HepG2 (cell line): ENCODE results near the gene XXYLT1. TPM values are rescaled to one million over a fixed set of nuclear protein-coding genes. Genes with fewer than 3 reads are reported as not detected.

Experiments
- ATAC-seq: fragments of 200-7000 bp; cut with Tn5 transposase; 3 replicates; pipeline ENCODE4 v1.9.1; 2020; ENCODE audit warnings: mild to moderate bottlenecking, moderate library complexity
- BruUV-seq: library from RNA; stranded (reverse); fragments of 400-500 nt; replicated peaks from 2 replicates; lab custom pipeline; 2021; lab: Mats Ljungman, UMichigan
- CTCF ChIA-PET: fragments of 300-600 bp; formaldehyde crosslinking; extraction: SDS; loops from one replicate; lab custom pipeline; 2021; ENCODE audit warnings: low total read pairs, inconsistent platforms, low intra/inter-chr PET ratio; lab: Yijun Ruan, JAX
- POLR2A ChIA-PET: fragments of 350-600 bp; sonication (Branson Sonifier 250); formaldehyde crosslinking; loops from one replicate; lab custom pipeline; 2020; ENCODE audit warnings: antibody characterized with exemption, inconsistent platforms; lab: Yijun Ruan, JAX
- DNase-seq: peaks from one replicate; pipeline ENCODE4 v3.0.0-alpha.2; 2015; ENCODE audit warnings: low spot score
- FAIRE-seq: peaks from 3 replicates; lab custom pipeline; 2011; peaks lifted over from hg19 to GRCh38; lab: Jason Lieb, UNC
- H2AFZ ChIP-seq: one replicate; pipeline ENCODE4 v1.6.1; 2011; ENCODE audit warnings: low read length, inconsistent platforms
- H3K27ac ChIP-seq: fragments of 300-600 bp; 3 replicates; pipeline ENCODE4 v1.8.0; 2011; ENCODE audit warnings: mixed run types, mild to moderate bottlenecking, mixed read lengths, low read length, inconsistent platforms; ENCODE audit not compliant: insufficient read depth; ENCODE audit errors: extremely low read length
- H3K27me3 ChIP-seq, 2 experiments: fragments of 200-600 bp in 1 of 2; 2 replicates in 1 of 2; 3 replicates in 1 of 2; pipeline versions ENCODE4 v1.6.0 to v1.8.0; 2011; ENCODE audit warnings: low read length in 2 of 2, mild to moderate bottlenecking in 2 of 2, moderate library complexity in 2 of 2, inconsistent platforms in 1 of 2; ENCODE audit not compliant: insufficient read depth in 2 of 2, control insufficient read depth in 1 of 2
- H3K36me3 ChIP-seq, 2 experiments: fragments of 200-600 bp in 1 of 2; replicated peaks in 1 of 2; 2 replicates in 1 of 2; 3 replicates in 1 of 2; pipeline versions ENCODE4 v1.5.1 to v1.8.0; 2011; ENCODE audit warnings: low read length in 2 of 2, inconsistent platforms in 1 of 2; ENCODE audit not compliant: insufficient read depth in 2 of 2, control insufficient read depth in 1 of 2
- H3K4me1 ChIP-seq: 2 replicates; pipeline ENCODE4 v1.5.1; 2012; ENCODE audit warnings: low read length, inconsistent platforms; ENCODE audit not compliant: insufficient read depth
- H3K4me2 ChIP-seq: 2 replicates; pipeline ENCODE4 v1.6.0; 2011; ENCODE audit warnings: low read depth, low read length, inconsistent platforms
- H3K4me3 ChIP-seq, 3 experiments: fragments of 200-600 bp in 1 of 3; sonication (generic), shearing (Covaris generic) in 1 of 3; replicated peaks in 1 of 3; 2 replicates each; pipeline ENCODE4 v1.5.1; 2011 to 2016; ENCODE audit warnings: low read length in 3 of 3, inconsistent platforms in 2 of 3, low read depth in 2 of 3, mild to moderate bottlenecking in 2 of 3, control low read depth in 1 of 3, mixed read lengths in 1 of 3; ENCODE audit not compliant: insufficient read depth in 1 of 3
- H3K79me2 ChIP-seq: one replicate; pipeline ENCODE4 v1.6.1; 2011; ENCODE audit warnings: low read length, inconsistent platforms; ENCODE audit not compliant: insufficient read depth
- H3K9ac ChIP-seq: 2 replicates; pipeline ENCODE4 v1.6.0; 2011; ENCODE audit warnings: mild to moderate bottlenecking, low read depth, low read length, inconsistent platforms; ENCODE audit not compliant: insufficient read depth
- H3K9me3 ChIP-seq: 2 replicates; pipeline ENCODE4 v1.5.1; 2012; ENCODE audit warnings: mild to moderate bottlenecking, low read length
- H4K20me1 ChIP-seq: 2 replicates; pipeline ENCODE4 v1.6.0; 2011; ENCODE audit warnings: inconsistent platforms, mild to moderate bottlenecking, low read length, moderate library complexity; ENCODE audit not compliant: insufficient read depth
- AKAP8 ChIP-seq: sonication (generic); formaldehyde crosslinking; IDR thresholded peaks from 2 replicates; pipeline ENCODE4 v1.5.1; 2020; ENCODE audit warnings: mild to moderate bottlenecking, missing genetic modification reagents
- CC2D1A ChIP-seq: sonication (generic); formaldehyde crosslinking; IDR thresholded peaks from 2 replicates; pipeline ENCODE4 v1.8.1; 2023; ENCODE audit warnings: mild to moderate bottlenecking, missing genetic modification reagents
- HMG20B ChIP-seq: conservative IDR thresholded peaks from 2 replicates; pipeline ENCODE4 v1.6.1; 2016; ENCODE audit warnings: missing genetic modification reagents, missing compliant biosample characterization
- KLF13 ChIP-seq: sonication (generic); formaldehyde crosslinking; IDR thresholded peaks from 2 replicates; pipeline ENCODE4 v1.4.0; 2020; ENCODE audit warnings: mild to moderate bottlenecking, missing genetic modification reagents
- MAF1 ChIP-seq: sonication (generic); formaldehyde crosslinking; IDR thresholded peaks from 2 replicates; pipeline ENCODE4 v1.5.0; 2020; ENCODE audit warnings: missing genetic modification reagents, borderline replicate concordance
- POLR2G ChIP-seq: fragments of 200-400 bp; formaldehyde crosslinking; IDR thresholded peaks from 2 replicates; pipeline ENCODE4 v1.6.1; 2018; ENCODE audit warnings: mild to moderate bottlenecking, low read depth, low read length, moderate library complexity
- RAD51 ChIP-seq: fragments of 450-650 bp; IDR thresholded peaks from 2 replicates; pipeline ENCODE4 v1.6.1; 2016; ENCODE audit warnings: borderline replicate concordance
- RBAK ChIP-seq: sonication (generic); formaldehyde crosslinking; IDR thresholded peaks from 2 replicates; pipeline ENCODE4 v1.5.1; 2020; ENCODE audit warnings: mild to moderate bottlenecking, missing genetic modification reagents
- RELA ChIP-seq: sonication (generic); formaldehyde crosslinking; IDR thresholded peaks from 2 replicates; pipeline ENCODE4 v1.4.0; 2020; ENCODE audit warnings: missing genetic modification reagents
- TGIF2 ChIP-seq: IDR thresholded peaks from 2 replicates; pipeline ENCODE4 v1.6.1; 2016; ENCODE audit warnings: control low read depth, missing compliant biosample characterization
- ZFYVE20 ChIP-seq: sonication (generic); formaldehyde crosslinking; IDR thresholded peaks from 2 replicates; pipeline ENCODE4 v1.8.0; 2023; ENCODE audit warnings: low read depth, mild to moderate bottlenecking, moderate library complexity, missing genetic modification reagents, borderline replicate concordance
- ZNF552 ChIP-seq: sonication (generic); formaldehyde crosslinking; IDR thresholded peaks from 2 replicates; pipeline ENCODE4 v1.9.0; 2022; ENCODE audit warnings: missing genetic modification reagents, mild to moderate bottlenecking, borderline replicate concordance
- ZNF598 ChIP-seq: sonication (generic); formaldehyde crosslinking; IDR thresholded peaks from 2 replicates; pipeline ENCODE4 v1.5.1; 2020; ENCODE audit warnings: mild to moderate bottlenecking, missing genetic modification reagents, borderline replicate concordance
- ZNF772 ChIP-seq: sonication (generic); formaldehyde crosslinking; IDR thresholded peaks from 2 replicates; pipeline ENCODE4 v1.5.0; 2020; ENCODE audit warnings: mild to moderate bottlenecking, missing genetic modification reagents
- ZNF777 ChIP-seq: sonication (generic); formaldehyde crosslinking; IDR thresholded peaks from 2 replicates; pipeline ENCODE4 v1.4.0; 2020; ENCODE audit warnings: missing genetic modification reagents
- WGBS: methylation state at CpG from one replicate; pipeline ENCODE4 v1.1.6; 2017; ENCODE audit warnings: low lambda C conversion rate; 5-methylcytosine and 5-hydroxymethylcytosine counted together
- in situ Hi-C: cut with HindIII; loops from 2 replicates; pipeline ENCODE4 v1.10.0; 2017; ENCODE audit warnings: low pct_unique_long_range_greater_than_20kb; ENCODE audit not compliant: extremely low pct_ligation_motif_present
- intact Hi-C: fragments of 100-400 bp; cut with micrococcal nuclease; formaldehyde crosslinking; loops from one replicate; pipeline ENCODE4 v1.10.0; 2022; ENCODE audit not compliant: unreplicated experiment
- polyA plus RNA-seq, 8 experiments: library from polyadenylated mRNA; depleted of rRNA in 3 of 8; stranded (reverse) in 7 of 8; unstranded in 1 of 8; fragments of >200 nt; fragmentation: Illumina TruSeq in 4 of 8; extraction: Trizol in 4 of 8; gene quantifications; 2 replicates each; pipeline versions ENCODE4 v1.2.1 to v1.2.3, GENCODE V29; 2011 to 2016; ENCODE audit warnings: low read depth in 4 of 8, missing spikeins in 1 of 8, mixed read lengths in 1 of 8; ENCODE audit not compliant: insufficient read depth in 1 of 8
- total RNA-seq, 5 experiments: library from RNA; depleted of rRNA; stranded (reverse); fragments of >200 nt; fragmentation: Illumina TruSeq; extraction: Trizol; gene quantifications; 2 replicates each; pipeline ENCODE4 v1.2.3, GENCODE V29; 2016; ENCODE audit warnings: low read depth in 1 of 5
- TF ChIP-seq, protein P1 (sequence below): sonication (generic); formaldehyde crosslinking; conservative IDR thresholded peaks from 2 replicates; pipeline ENCODE4 v1.8.0; 2022; ENCODE audit warnings: low read depth, missing genetic modification reagents
- TF ChIP-seq, protein P2 (sequence below): sonication (generic); formaldehyde crosslinking; IDR thresholded peaks from 2 replicates; pipeline ENCODE4 v1.5.1; 2020; ENCODE audit warnings: mild to moderate bottlenecking, moderate library complexity, missing genetic modification reagents
- TF ChIP-seq, protein P3 (sequence below): sonication (generic); formaldehyde crosslinking; IDR thresholded peaks from 2 replicates; pipeline ENCODE4 v1.8.0; 2022; ENCODE audit warnings: missing genetic modification reagents, mild to moderate bottlenecking, borderline replicate concordance

Gene XXYLT1
- total and polyA plus RNA-seq, 2 of the 13 experiments (the other 11 are each of a cell fraction or from before 2014, with no cell fraction given) = 17.7 to 19.0 TPM

DNA sequence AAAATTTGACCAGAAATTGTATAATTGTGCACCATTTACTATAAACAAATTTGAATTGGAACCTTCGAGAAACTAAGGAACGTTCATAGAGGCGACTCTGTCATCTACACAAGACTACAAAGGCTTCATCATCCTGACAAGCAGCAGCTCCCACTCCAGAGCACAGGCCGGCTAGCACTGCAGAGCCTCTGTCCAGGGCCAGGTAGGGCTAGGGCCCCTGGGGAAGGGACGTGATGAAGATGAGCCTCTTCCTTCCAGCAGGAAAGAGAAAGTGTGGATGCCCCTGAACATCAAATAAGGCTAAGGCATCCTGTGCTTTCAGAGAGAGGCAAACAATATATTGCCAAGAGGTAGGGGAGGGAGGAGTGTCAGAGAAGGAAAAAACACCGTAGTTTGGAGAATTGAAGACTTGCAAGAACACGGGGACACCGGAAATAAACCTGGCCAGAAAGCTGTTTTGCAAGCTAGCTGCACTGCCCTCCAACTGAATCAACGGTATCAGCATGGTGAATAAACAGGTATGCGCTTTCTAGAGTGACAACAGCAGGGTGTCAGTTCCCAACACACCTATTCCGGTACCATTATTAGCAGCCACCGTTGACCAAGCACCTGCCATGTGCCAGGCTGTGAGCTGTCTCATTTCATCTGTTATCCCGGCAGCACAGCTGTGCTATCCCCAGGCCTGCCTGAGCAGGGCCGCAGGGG is 12.4 kb downstream of the XXYLT1 start:
- peak overlapping the region; percentile 92 for H3K27ac ChIP-seq
- ChIA-PET CTCF (interaction anchor here (1.1 kb wide), 1 partner anchor 152 kb away, joined by 3 read pairs; no protein-coding TSS in a partner anchor), POLR2A (interaction anchor here (1.1 to 2.1 kb wide), 6 partner anchors 11 to 586 kb away, joined by 3 to 9 read pairs (median 8); partner anchors contain the start of genes LSG1 and XXYLT1)
- no peaks in the 10 kb centered on the region for H3K9me3 ChIP-seq
- peak overlapping the region in 2 of 3 experiments; percentile 56 to 74; a peak in 4 of 6 replicates for H3K4me3 ChIP-seq
- peaks cover 38% of the 10 kb centered on the region for H3K4me1 ChIP-seq
- ATAC-seq = peak; percentile 52
- BruUV-seq = no TSS peak
- peak; percentile 9 for DNase-seq
- peaks cover 0 to 2% of the 10 kb centered on the region in 2 experiments; a peak in 4 of 5 replicates for H3K36me3 ChIP-seq
- in situ Hi-C loops = loop anchor here (5.0 to 10.0 kb wide), 2 partner anchors 254 to 586 kb away; partner anchors contain the start of gene LSG1
- peak overlapping the region; percentile 79 for H3K9ac ChIP-seq
- H3K4me2 ChIP-seq = peak overlapping the region; percentile 88
- no peak overlapping the region for H2AFZ ChIP-seq
- no peaks in the 10 kb centered on the region for H3K27me3 ChIP-seq
- no peaks in the 10 kb centered on the region for H4K20me1 ChIP-seq
- WGBS = 60% methylated on average over 9 of the region's 14 CpGs
- H3K79me2 ChIP-seq = peaks cover 21% of the 10 kb centered on the region
- FAIRE-seq = peak; percentile 12
- intact Hi-C loops = loop anchor here (2.0 kb wide), 2 partner anchors 98 to 140 kb away; no protein-coding TSS in a partner anchor
- TF ChIP-seq RELA (0 out of 2 replicates have a peak, but pooled peaks have one; percentile 6), ZNF552 (CRISPR knock-in tag) (0 out of 2 replicates have a peak, but pooled peaks have one; percentile 6), AKAP8 (CRISPR knock-in tag) (peak; percentile 14; the same call in 1 of the 2 replicates), CC2D1A (CRISPR knock-in tag) (0 out of 2 replicates have a peak, but pooled peaks have one; percentile 11), POLR2G (peak; percentile 23; the same call in 1 of the 2 replicates), RAD51 (no peak), KLF13 (CRISPR knock-in tag) (no peak), ZNF777 (0 out of 2 replicates have a peak, but pooled peaks have one; percentile 33), ZNF772 (CRISPR knock-in tag) (peak; percentile 29; the same call in 1 of the 2 replicates), ZFYVE20 (CRISPR knock-in tag) (no peak), HMG20B (0 out of 2 replicates have a peak, but pooled peaks have one; percentile 12), RBAK (CRISPR knock-in tag) (no peak), ZNF598 (CRISPR knock-in tag) (0 out of 2 replicates have a peak, but pooled peaks have one; percentile 2), TGIF2 (CRISPR knock-in tag) (peak; percentile 76; the same call in 1 of the 2 replicates), MAF1 (CRISPR knock-in tag) (0 out of 2 replicates have a peak, but pooled peaks have one; percentile 23)
- TF ChIP-seq, protein P1, sequence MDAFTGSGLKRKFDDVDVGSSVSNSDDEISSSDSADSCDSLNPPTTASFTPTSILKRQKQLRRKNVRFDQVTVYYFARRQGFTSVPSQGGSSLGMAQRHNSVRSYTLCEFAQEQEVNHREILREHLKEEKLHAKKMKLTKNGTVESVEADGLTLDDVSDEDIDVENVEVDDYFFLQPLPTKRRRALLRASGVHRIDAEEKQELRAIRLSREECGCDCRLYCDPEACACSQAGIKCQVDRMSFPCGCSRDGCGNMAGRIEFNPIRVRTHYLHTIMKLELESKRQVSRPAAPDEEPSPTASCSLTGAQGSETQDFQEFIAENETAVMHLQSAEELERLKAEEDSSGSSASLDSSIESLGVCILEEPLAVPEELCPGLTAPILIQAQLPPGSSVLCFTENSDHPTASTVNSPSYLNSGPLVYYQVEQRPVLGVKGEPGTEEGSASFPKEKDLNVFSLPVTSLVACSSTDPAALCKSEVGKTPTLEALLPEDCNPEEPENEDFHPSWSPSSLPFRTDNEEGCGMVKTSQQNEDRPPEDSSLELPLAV (CRISPR knock-in tag) = no peak
- TF ChIP-seq, protein P2, sequence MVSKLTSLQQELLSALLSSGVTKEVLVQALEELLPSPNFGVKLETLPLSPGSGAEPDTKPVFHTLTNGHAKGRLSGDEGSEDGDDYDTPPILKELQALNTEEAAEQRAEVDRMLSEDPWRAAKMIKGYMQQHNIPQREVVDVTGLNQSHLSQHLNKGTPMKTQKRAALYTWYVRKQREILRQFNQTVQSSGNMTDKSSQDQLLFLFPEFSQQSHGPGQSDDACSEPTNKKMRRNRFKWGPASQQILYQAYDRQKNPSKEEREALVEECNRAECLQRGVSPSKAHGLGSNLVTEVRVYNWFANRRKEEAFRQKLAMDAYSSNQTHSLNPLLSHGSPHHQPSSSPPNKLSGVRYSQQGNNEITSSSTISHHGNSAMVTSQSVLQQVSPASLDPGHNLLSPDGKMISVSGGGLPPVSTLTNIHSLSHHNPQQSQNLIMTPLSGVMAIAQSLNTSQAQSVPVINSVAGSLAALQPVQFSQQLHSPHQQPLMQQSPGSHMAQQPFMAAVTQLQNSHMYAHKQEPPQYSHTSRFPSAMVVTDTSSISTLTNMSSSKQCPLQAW (CRISPR knock-in tag) = peak; percentile 70; the same call in 1 of the 2 replicates
- TF ChIP-seq, protein P3, sequence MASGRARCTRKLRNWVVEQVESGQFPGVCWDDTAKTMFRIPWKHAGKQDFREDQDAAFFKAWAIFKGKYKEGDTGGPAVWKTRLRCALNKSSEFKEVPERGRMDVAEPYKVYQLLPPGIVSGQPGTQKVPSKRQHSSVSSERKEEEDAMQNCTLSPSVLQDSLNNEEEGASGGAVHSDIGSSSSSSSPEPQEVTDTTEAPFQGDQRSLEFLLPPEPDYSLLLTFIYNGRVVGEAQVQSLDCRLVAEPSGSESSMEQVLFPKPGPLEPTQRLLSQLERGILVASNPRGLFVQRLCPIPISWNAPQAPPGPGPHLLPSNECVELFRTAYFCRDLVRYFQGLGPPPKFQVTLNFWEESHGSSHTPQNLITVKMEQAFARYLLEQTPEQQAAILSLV (CRISPR knock-in tag) = 0 out of 2 replicates have a peak, but pooled peaks have one; percentile 6
